ENCODE measurements around the gene HLX. TPM values are rescaled to one million over a fixed set of nuclear protein-coding genes. Genes with fewer than 3 reads are reported as not detected.

HLX gene
- total and polyA plus RNA-seq, 7 donors: 0.92 to 53.5 (median 28.2) TPM

- intact Hi-C loops (cut with DNase I): loop anchor here (5.0 to 10.0 kb wide), 3 partner anchors 832 to 1582 kb away; no protein-coding TSS in a partner anchor
- TF ChIP-seq POLR2AphosphoS5 (IDR thresholded peaks at IDR 0.05): peak in 1 of 4 donors; percentile 12
- TF ChIP-seq POLR2A (IDR thresholded peaks at IDR 0.05): no peak
- H3K27ac ChIP-seq: peak overlapping the region in 3 of 4 donors; percentile 95 to 100 (median 99)
- H3K4me3 ChIP-seq: peak overlapping the region; percentile 15 to 97 (median 90)
- DNase-seq: no peak
- no peaks in the 10 kb centered on the region for H3K9me3 ChIP-seq
- WGBS, 2 donors: 75 to 79% methylated on average over 19 of the region's 19 CpGs
- H3K4me1 ChIP-seq: peaks cover 0 to 69% (median 62%) of the 10 kb centered on the region in 4 donors
- peaks cover 0 to 5% (median 0%) of the 10 kb centered on the region in 3 donors for H3K27me3 ChIP-seq
- H3K36me3 ChIP-seq: peaks cover 13 to 34% (median 16%) of the 10 kb centered on the region in 4 donors
These were observed 6.0 kb downstream of the HLX start for GRCh38 chr1:220884981-220885918.

- intact Hi-C loops (cut with DNase I): loop anchor here (2.0 to 10.0 kb wide), 2 partner anchors 147 to 1159 kb away; no protein-coding TSS in a partner anchor
- DNase-seq: no peak
- WGBS, 2 donors: 81 to 84% methylated on average over 3 of the region's 3 CpGs
- peaks cover 0 to 5% (median 0%) of the 10 kb centered on the region in 3 donors for H3K27me3 ChIP-seq
- peaks cover 13 to 34% (median 16%) of the 10 kb centered on the region in 4 donors for H3K36me3 ChIP-seq
- no peak overlapping the region for H3K4me3 ChIP-seq
- TF ChIP-seq EP300 (IDR thresholded peaks at IDR 0.05) (no peak), POLR2A (IDR thresholded peaks at IDR 0.05) (no peak), POLR2AphosphoS5 (IDR thresholded peaks at IDR 0.05) (no peak), CTCF (IDR thresholded peaks at IDR 0.05) (no peak)
- no peaks in the 10 kb centered on the region for H3K9me3 ChIP-seq
- H3K27ac ChIP-seq: peak overlapping the region in 3 of 4 donors; percentile 95 to 100 (median 99)
- H3K4me1 ChIP-seq: peaks cover 0 to 69% (median 62%) of the 10 kb centered on the region in 4 donors
These were observed 6.7 kb downstream of the HLX start for GRCh38 chr1:220885971-220886370.

- WGBS, 2 donors: 64 to 77% methylated on average over 26 of the region's 26 CpGs
- Histone ChIP-seq H3K36me3 (peaks cover 13 to 34% (median 16%) of the 10 kb centered on the region in 4 donors), H3K27ac (peak overlapping the region in 3 of 4 donors; percentile 95 to 100 (median 99)), H3K4me3 (no peak overlapping the region), H3K4me1 (peaks cover 0 to 69% (median 62%) of the 10 kb centered on the region in 4 donors), H3K9me3 (no peaks in the 10 kb centered on the region), H3K27me3 (peaks cover 0 to 5% (median 0%) of the 10 kb centered on the region in 3 donors)
- intact Hi-C loops (cut with DNase I): loop anchor here (2.0 to 10.0 kb wide), 2 partner anchors 146 to 1158 kb away; no protein-coding TSS in a partner anchor
- TF ChIP-seq POLR2AphosphoS5 (IDR thresholded peaks at IDR 0.05): no peak
- TF ChIP-seq POLR2A (IDR thresholded peaks at IDR 0.05): no peak
- TF ChIP-seq EP300 (IDR thresholded peaks at IDR 0.05): no peak
- no peak for TF ChIP-seq CTCF (IDR thresholded peaks at IDR 0.05)
- no peak for DNase-seq
These were observed 7.4 kb downstream of the HLX start for GRCh38 chr1:220886470-220887201.

GRCh38 chr1:220887202-220887519 lies 7.9 kb downstream of the HLX start:
- Histone ChIP-seq H3K4me1 (peaks cover 0 to 64% (median 60%) of the 10 kb centered on the region in 4 donors), H3K9me3 (no peaks in the 10 kb centered on the region), H3K4me3 (peak overlapping the region in 3 of 4 donors; percentile 28 to 44 (median 42)), H3K27ac (peak overlapping the region in 3 of 4 donors; percentile 95 to 100 (median 99)), H3K36me3 (peaks cover 8 to 34% (median 16%) of the 10 kb centered on the region in 4 donors), H3K27me3 (peaks cover 0 to 5% (median 0%) of the 10 kb centered on the region in 3 donors)
- no peak for DNase-seq
- 32 to 48% methylated on average over 11 of the region's 11 CpGs for WGBS, 2 donors
- intact Hi-C loops (cut with DNase I): loop anchor here (2.0 to 10.0 kb wide), 2 partner anchors 146 to 1158 kb away; no protein-coding TSS in a partner anchor
- no peak for TF ChIP-seq CTCF (IDR thresholded peaks at IDR 0.05)
- no peak for TF ChIP-seq EP300 (IDR thresholded peaks at IDR 0.05)
- TF ChIP-seq POLR2AphosphoS5 (IDR thresholded peaks at IDR 0.05): no peak
- TF ChIP-seq POLR2A (IDR thresholded peaks at IDR 0.05): no peak

Data from sigmoid colon (tissue), 7 donors.